GM23248 (cell line): ENCODE results near the gene TP53AIP1.

Experiments used
- EZH2 ChIP-seq: fragments of 200-600 bp; sonication (generic); IDR thresholded peaks from 2 replicates; pipeline ENCODE4 v1.6.1; 2018; ENCODE audit warnings: antibody characterized with exemption, mild to moderate bottlenecking; ENCODE audit not compliant: insufficient read depth, poor library complexity, severe bottlenecking
- EZH2phosphoT487 ChIP-seq: fragments of 200-600 bp; sonication (generic); IDR thresholded peaks from 2 replicates; pipeline ENCODE4 v1.6.1; 2018; ENCODE audit warnings: antibody characterized with exemption, moderate library complexity, mild to moderate bottlenecking, low read depth; ENCODE audit not compliant: insufficient read depth

DNA sequence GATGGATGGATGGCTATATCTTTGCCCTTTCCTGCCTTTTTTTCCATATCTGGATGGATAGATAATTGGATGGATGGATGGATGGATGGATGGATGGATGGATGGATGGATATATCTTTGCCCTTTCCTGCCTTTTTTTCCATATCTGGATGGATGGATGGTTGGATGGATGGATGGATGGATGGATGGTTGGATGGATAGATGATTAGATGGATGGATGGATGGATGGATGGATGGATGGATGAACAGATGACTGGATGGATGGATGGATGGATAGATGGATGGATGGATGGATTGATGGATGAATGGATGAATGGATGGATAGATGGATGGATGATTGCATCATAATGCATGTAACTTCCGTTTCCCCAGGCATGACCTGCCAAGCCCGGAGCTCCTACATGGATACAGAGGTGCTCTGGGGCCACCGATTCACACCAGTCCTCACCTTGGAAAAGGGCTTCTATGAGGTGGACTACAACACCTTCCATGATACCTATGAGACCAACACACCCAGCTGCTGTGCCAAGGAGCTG, 26.6 kb downstream of the TP53AIP1 start:
- TF ChIP-seq EZH2 (no peak), EZH2phosphoT487 (no peak)
